Muscle of leg (tissue), 11 donors: ENCODE data around the gene HSD3B2. TPM values are rescaled to one million over a fixed set of nuclear protein-coding genes. Genes with fewer than 3 reads are reported as not detected.

ENCODE experiments used
- DNase-seq: peaks from one replicate; pipeline ENCODE4 v3.0.0; 2013
- H3K27ac ChIP-seq: one replicate; pipeline ENCODE4 v1.5.1; 2013; ENCODE audit warnings: mild to moderate bottlenecking, low read length, control low read depth
- H3K27me3 ChIP-seq: one replicate; pipeline ENCODE4 v1.6.1; 2013; ENCODE audit warnings: low read length; ENCODE audit not compliant: control insufficient read depth, insufficient read depth
- H3K36me3 ChIP-seq: one replicate; pipeline ENCODE4 v1.6.1; 2013; ENCODE audit warnings: low read length; ENCODE audit not compliant: control insufficient read depth, insufficient read depth
- H3K4me1 ChIP-seq: one replicate; pipeline ENCODE4 v1.6.1; 2013; ENCODE audit warnings: low read length; ENCODE audit not compliant: control insufficient read depth, insufficient read depth
- H3K4me3 ChIP-seq: one replicate; pipeline ENCODE4 v1.5.1; 2013; ENCODE audit warnings: low read length, control low read depth
- H3K9me3 ChIP-seq: replicated peaks from 2 replicates; pipeline ENCODE4 v1.6.1; 2013; ENCODE audit warnings: low read depth, low read length; ENCODE audit not compliant: control insufficient read depth
- WGBS: methylation state at CpG from one replicate; pipeline ENCODE4 v1.1.5; 2013; ENCODE audit warnings: missing lambda C conversion rate; ENCODE audit not compliant: insufficient coverage; 5-methylcytosine and 5-hydroxymethylcytosine counted together
- polyA plus RNA-seq, 8 donors: library from polyadenylated mRNA; unstranded; fragments of 120-200 nt; gene quantifications; one replicate each; pipeline versions ENCODE4 v1.2.1 to v1.2.3, GENCODE V29; 2013; ENCODE audit warnings: inconsistent platforms in 1 of 8, low replicate concordance in 1 of 8; ENCODE audit not compliant: insufficient read length in 8 of 8, insufficient read depth in 1 of 8
- total RNA-seq: library from RNA; stranded (reverse); fragments of 120-200 nt; gene quantifications from one replicate; pipeline ENCODE4 v1.2.4, GENCODE V29; 2013

HSD3B2 gene
- total and polyA plus RNA-seq, 9 donors = 0.14 to 0.23 TPM; not detected in 7

DNA sequence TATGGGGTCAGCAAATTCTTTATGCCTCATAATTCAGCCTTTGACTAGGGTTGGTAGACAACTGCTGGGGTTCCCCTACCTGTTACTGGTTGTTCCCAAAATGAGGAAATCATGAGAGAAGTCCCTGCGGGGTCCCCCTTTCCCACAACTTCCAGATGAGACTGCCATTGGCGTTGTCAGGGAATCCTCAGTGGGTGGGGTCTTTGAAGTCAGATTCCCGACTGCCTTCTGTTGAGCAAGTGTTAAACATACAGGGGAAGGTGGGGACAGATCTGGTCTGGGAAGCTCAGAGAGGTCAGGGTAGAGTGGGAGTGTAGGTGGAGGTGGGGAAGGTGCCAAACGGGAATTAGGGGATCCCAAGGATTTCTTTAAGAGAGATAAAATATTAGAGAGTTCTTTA is 14.7 kb downstream of the HSD3B2 start:
- 72% methylated on average over 3 of the region's 4 CpGs for WGBS
- no peak for DNase-seq
- Histone ChIP-seq H3K4me1 (no peaks in the 10 kb centered on the region), H3K27me3 (no peaks in the 10 kb centered on the region), H3K9me3 (no peaks in the 10 kb centered on the region), H3K36me3 (no peaks in the 10 kb centered on the region), H3K4me3 (no peak overlapping the region), H3K27ac (no peak overlapping the region)

DNA sequence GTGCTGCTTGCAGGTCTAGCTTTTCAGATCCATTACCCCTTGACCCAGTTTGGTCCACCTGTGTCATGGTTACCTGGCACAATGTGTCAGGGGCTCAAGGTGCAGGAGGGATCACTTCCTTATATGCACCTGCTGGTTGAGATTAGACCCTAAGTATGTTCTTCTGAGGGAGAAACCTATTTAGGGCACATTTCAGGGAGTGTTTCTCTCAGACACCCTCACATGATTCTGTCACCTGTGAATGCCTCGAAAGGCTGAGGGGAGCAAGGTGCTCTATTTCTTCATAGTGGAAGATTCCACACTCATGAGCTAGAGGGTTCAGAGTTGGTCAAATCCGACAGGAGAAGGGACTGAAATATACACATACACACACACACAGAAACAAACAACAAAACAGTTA is 15.5 kb downstream of the HSD3B2 start:
- Histone ChIP-seq H3K4me1 (no peaks in the 10 kb centered on the region), H3K27ac (no peak overlapping the region), H3K4me3 (no peak overlapping the region), H3K9me3 (no peaks in the 10 kb centered on the region), H3K36me3 (no peaks in the 10 kb centered on the region), H3K27me3 (no peaks in the 10 kb centered on the region)
- DNase-seq = no peak
- 80% methylated on average over 1 of the region's 2 CpGs for WGBS

DNA sequence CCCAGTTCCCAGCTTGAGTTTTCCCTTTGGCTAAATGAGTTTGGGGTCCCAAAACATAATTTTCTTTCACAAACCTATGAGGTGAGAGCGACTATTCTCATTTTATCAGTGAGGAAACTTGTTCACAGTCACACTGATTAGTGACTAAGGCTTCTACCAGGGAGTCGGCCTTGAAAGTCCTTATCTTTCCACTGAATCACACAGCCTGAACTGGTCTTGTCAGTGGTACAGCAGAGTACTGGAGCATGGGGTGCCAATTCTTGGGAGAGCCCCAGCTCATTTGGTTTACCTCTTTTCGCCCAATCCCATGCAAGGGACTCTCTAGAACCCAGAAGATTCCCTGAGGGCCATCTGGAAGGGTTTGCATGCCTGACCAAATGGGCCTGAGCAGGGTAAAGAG is 16.9 kb downstream of the HSD3B2 start:
- Histone ChIP-seq H3K9me3 (no peaks in the 10 kb centered on the region), H3K27me3 (no peaks in the 10 kb centered on the region), H3K4me3 (no peak overlapping the region), H3K4me1 (no peaks in the 10 kb centered on the region), H3K36me3 (no peaks in the 10 kb centered on the region), H3K27ac (no peak overlapping the region)
- no peak for DNase-seq
- WGBS = 100% methylated on average over 1 of the region's 3 CpGs

DNA sequence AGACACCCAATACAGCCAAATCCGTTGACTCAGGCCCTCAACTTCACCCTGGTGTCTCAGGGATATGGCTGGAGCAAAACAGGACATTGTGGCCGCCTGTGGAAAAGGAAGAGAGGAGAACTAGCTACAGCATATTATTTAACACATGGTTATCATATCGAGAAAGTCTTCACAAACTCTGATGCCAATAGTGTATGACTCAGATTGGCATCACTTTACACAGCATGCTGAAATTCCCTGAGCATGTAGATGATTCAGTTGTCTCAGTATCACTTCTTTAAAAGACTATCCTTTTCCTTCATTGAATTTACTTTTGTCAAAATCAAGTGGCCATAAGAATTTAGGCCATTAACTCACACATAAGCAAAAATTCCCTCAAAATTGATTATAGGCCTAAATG is 20.1 kb downstream of the HSD3B2 start:
- no peak for DNase-seq
- no peak overlapping the region for H3K4me3 ChIP-seq
- no peaks in the 10 kb centered on the region for H3K9me3 ChIP-seq
- H3K27ac ChIP-seq = no peak overlapping the region
- H3K36me3 ChIP-seq = no peaks in the 10 kb centered on the region
- no peaks in the 10 kb centered on the region for H3K4me1 ChIP-seq
- WGBS = no CpG with 5 or more reads among the region's 3 CpGs
- H3K27me3 ChIP-seq = peaks cover 2% of the 10 kb centered on the region

DNA sequence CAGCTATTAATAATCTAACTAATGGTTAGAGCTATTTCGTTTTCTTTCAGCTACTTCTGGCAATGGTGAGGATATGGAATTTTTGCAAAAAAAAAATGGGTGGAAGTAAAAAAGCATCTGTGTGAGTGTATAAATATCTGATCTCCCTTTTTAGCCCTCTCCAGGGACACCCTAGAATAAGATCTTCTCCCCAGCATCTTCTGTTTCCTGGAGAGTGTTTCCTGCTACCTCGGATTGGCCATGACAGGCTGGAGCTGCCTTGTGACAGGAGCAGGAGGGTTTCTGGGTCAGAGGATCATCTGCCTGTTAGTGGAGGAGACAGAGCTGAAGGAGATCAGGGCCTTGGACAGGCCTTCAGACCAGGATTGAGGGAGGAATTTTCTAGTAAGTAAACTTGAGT is 23.8 kb downstream of the HSD3B2 start:
- DNase-seq = peak; percentile 16
- WGBS = 40% methylated on average over 1 of the region's 2 CpGs

DNA sequence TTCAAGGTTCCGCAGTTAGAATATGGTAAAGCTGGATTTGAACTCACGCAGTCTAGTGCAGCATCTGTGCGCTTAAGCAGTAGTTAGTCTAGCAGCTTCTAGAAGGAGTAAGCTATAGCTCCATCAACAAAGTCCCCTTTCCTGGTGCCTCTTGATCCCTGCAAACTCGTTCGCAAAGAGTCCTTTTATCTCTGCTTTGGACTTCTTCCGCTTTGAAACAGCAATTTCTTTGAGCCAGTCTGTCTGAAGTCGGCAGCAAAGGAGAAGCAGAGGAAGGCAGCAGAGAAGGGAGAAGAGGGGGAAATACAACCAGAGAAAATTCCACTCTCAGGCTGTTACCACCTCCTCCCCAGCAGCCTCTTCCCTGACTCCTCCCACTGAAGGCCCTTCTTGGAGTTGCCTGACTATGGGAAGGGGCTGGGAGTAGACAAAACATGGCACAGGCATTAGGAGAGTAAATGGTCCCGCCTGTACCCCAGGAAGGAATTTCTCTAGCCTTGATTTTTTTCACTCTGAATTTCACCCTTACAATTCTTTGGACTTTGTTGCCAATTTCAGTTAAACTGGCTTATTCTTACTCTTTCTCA is 25.9 kb downstream of the HSD3B2 start:
- Histone ChIP-seq H3K36me3 (no peaks in the 10 kb centered on the region), H3K9me3 (no peaks in the 10 kb centered on the region), H3K27me3 (peaks cover 2% of the 10 kb centered on the region), H3K27ac (no peak overlapping the region), H3K4me1 (no peaks in the 10 kb centered on the region), H3K4me3 (no peak overlapping the region)
- 61% methylated on average over 7 of the region's 8 CpGs for WGBS
- no peak for DNase-seq

More for the DNA sequence above, 23.8 kb downstream of the HSD3B2 start:
- peaks cover 2% of the 10 kb centered on the region for H3K27me3 ChIP-seq
- no peak overlapping the region for H3K27ac ChIP-seq
- H3K4me1 ChIP-seq = no peaks in the 10 kb centered on the region
- H3K9me3 ChIP-seq = no peaks in the 10 kb centered on the region
- no peaks in the 10 kb centered on the region for H3K36me3 ChIP-seq
- H3K4me3 ChIP-seq = no peak overlapping the region

DNA sequence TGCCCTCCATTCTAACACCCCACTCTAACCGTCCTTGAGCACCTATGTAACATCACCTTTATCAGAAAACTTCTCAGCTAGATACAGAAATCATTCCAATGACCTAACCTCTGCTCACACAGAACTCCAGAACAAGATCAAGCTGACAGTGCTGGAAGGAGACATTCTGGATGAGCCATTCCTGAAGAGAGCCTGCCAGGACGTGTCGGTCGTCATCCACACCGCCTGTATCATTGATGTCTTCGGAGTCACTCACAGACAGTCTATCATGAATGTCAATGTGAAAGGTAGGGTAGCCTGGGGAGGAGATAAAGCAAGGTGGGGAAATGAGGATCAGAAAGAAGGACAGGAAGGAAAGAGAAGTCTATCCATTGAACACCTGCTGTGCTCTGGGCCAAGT is 27.8 kb downstream of the HSD3B2 start:
- H3K36me3 ChIP-seq = no peaks in the 10 kb centered on the region
- peaks cover 2% of the 10 kb centered on the region for H3K27me3 ChIP-seq
- no peaks in the 10 kb centered on the region for H3K4me1 ChIP-seq
- no peak for DNase-seq
- no peak overlapping the region for H3K27ac ChIP-seq
- 89% methylated on average over 6 of the region's 6 CpGs for WGBS
- no peaks in the 10 kb centered on the region for H3K9me3 ChIP-seq
- H3K4me3 ChIP-seq = no peak overlapping the region

DNA sequence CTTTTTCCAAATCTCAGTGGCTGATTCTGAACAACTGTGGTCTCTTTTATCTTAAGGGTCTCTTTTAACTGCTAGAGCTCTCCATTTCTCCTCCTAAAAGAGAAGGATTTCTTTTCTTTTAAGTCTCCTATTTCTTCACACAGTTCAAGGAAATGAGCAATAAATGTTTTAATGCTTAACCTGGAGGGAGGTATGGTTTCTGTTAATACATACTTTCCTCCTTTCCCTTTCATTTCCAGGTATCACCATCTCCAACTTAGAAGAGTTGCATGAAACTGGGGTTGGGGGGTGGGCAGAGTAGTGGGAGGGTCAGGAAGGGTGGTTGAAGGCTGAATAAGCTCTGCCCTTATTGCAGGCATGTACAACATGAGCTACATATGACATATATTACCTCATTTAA is 31.4 kb downstream of the HSD3B2 start:
- DNase-seq = no peak
- no peaks in the 10 kb centered on the region for H3K36me3 ChIP-seq
- no peaks in the 10 kb centered on the region for H3K9me3 ChIP-seq
- no peak overlapping the region for H3K27ac ChIP-seq
- H3K27me3 ChIP-seq = no peaks in the 10 kb centered on the region
- no peaks in the 10 kb centered on the region for H3K4me1 ChIP-seq
- no peak overlapping the region for H3K4me3 ChIP-seq

DNA sequence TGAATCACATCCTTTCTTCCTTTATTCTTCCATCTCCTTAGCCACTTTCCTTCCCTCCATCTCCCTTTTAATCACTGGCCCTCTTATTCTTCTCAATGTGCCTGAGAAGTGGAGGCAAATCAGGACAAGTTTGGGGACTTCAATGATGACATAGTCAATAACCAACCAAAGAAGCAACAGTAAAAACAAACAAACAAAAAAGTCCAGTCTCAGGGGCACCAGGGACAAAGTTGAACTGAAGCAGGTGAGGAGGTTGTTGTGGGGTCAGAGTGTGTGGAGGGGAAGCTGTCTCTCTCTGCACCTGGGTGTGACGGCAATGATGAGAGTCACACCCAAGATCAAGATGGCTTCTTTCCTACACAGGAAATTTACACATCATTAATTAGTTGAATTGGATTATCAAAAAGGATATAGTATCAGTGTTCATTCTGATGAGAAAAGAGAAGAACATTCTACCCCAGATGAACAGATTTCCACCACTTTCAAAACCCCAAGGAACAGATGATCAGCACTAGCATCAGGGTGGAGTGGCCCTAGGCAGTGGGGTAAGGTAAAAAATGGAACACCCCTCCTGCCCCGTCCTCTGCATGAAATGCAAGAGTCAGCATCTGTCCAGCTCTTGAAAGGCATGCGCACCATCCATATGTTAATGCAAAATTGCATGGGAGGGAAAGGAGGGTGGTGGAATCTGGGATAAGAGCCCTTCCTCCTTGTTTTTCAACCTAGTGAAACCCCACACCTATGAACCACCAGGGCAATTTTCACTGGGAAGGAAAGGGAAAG is 32.6 kb downstream of the HSD3B2 start:
- no peak overlapping the region for H3K4me3 ChIP-seq
- DNase-seq = no peak
- H3K27me3 ChIP-seq = no peaks in the 10 kb centered on the region
- H3K36me3 ChIP-seq = no peaks in the 10 kb centered on the region
- H3K9me3 ChIP-seq = no peaks in the 10 kb centered on the region
- no peak overlapping the region for H3K27ac ChIP-seq
- WGBS = no CpG with 5 or more reads among the region's 3 CpGs
- no peaks in the 10 kb centered on the region for H3K4me1 ChIP-seq

DNA sequence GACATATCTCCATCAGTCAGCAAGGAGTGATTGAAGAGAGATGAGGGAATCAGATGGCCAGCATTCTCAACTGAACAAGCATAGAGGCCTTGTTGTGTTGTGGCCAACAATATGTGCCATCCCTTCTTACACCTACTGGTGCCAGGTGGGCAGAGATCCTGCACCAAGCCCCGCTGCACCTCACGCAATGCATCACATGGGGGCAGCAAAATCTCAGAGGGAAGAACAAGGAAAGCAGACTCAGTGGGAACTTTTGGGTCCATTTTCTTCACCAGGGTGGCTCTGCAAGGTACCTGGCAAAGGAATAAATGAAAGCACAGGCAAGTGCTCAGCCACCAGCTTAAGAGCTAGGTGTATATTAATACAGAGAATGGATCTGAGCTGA is 33.2 kb downstream of the HSD3B2 start:
- Histone ChIP-seq H3K36me3 (no peaks in the 10 kb centered on the region), H3K4me1 (peaks cover 4% of the 10 kb centered on the region), H3K27ac (no peak overlapping the region), H3K9me3 (no peaks in the 10 kb centered on the region), H3K4me3 (no peak overlapping the region), H3K27me3 (no peaks in the 10 kb centered on the region)
- DNase-seq = no peak
- 52% methylated on average over 2 of the region's 2 CpGs for WGBS
